WTC11 (cell line): ENCODE data around the gene CLCA1. TPM values are rescaled to one million over a fixed set of nuclear protein-coding genes. Genes with fewer than 3 reads are reported as not detected.

Experiments
- ATAC-seq: fragments of 200-7000 bp; cut with Tn5 transposase; 2 replicates; pipeline ENCODE4 v1.10.0; 2021; ENCODE audit warnings: mild to moderate bottlenecking, moderate library complexity
- CTCF ChIA-PET: fragments of 300-600 bp; sonication (Branson Sonifier 250); formaldehyde crosslinking; loops from one replicate; lab custom pipeline; 2021; ENCODE audit warnings: antibody characterized with exemption; lab: Charles Lee
- POLR2A ChIA-PET: fragments of 350-600 bp; sonication (Branson Sonifier 250); formaldehyde crosslinking; loops from one replicate; lab custom pipeline; 2021; ENCODE audit warnings: antibody characterized with exemption; lab: Charles Lee
- DNase-seq: peaks from one replicate; pipeline ENCODE4 v3.0.0; 2021; ENCODE audit warnings: low spot score
- H3K27ac Mint-ChIP-seq: 2 replicates; pipeline ENCODE4 v1.8.0; 2021; ENCODE audit warnings: mixed read lengths
- H3K27me3 Mint-ChIP-seq: 2 replicates; pipeline ENCODE4 v1.8.0; 2021; ENCODE audit warnings: low read depth, mild to moderate bottlenecking, moderate library complexity, mixed read lengths
- H3K36me3 Mint-ChIP-seq: 2 replicates; pipeline ENCODE4 v1.8.0; 2021; ENCODE audit warnings: mixed read lengths
- H3K4me1 Mint-ChIP-seq: 2 replicates; pipeline ENCODE4 v1.8.0; 2022; ENCODE audit warnings: mixed read lengths
- H3K4me3 Mint-ChIP-seq: 2 replicates; pipeline ENCODE4 v1.8.0; 2021; ENCODE audit warnings: mild to moderate bottlenecking, moderate library complexity, mixed read lengths
- H3K9me3 Mint-ChIP-seq: 2 replicates; pipeline ENCODE4 v1.8.0; 2021; ENCODE audit warnings: mixed read lengths
- CREM ChIP-seq: sonication (generic); formaldehyde crosslinking; IDR thresholded peaks from 2 replicates; pipeline ENCODE4 v1.8.1; 2022; ENCODE audit warnings: mild to moderate bottlenecking, missing genetic modification reagents, moderate library complexity
- ELF4 ChIP-seq: sonication (generic); formaldehyde crosslinking; IDR thresholded peaks from 2 replicates; pipeline ENCODE4 v1.8.1; 2022; ENCODE audit warnings: low read depth, mild to moderate bottlenecking, moderate library complexity, missing genetic modification reagents
- FOXP4 ChIP-seq: sonication (generic); formaldehyde crosslinking; IDR thresholded peaks from 2 replicates; pipeline ENCODE4 v1.8.0; 2022; ENCODE audit warnings: mild to moderate bottlenecking, missing genetic modification reagents
- GRHL2 ChIP-seq: fragments of 250-450 bp; sonication (Bioruptor Pico); IDR thresholded peaks from 2 replicates; pipeline ENCODE4 v1.8.0; 2022; ENCODE audit warnings: mild to moderate bottlenecking, moderate library complexity; ENCODE audit not compliant: insufficient replicate concordance, severe bottlenecking
- MXD4 ChIP-seq: fragments of 250-450 bp; sonication (Bioruptor Pico); IDR thresholded peaks from 2 replicates; pipeline ENCODE4 v1.8.0; 2021; ENCODE audit warnings: mild to moderate bottlenecking, moderate library complexity, borderline replicate concordance
- NFATC4 ChIP-seq: fragments of 250-450 bp; sonication (Bioruptor Pico); IDR thresholded peaks from 2 replicates; pipeline ENCODE4 v1.9.0; 2021; ENCODE audit warnings: mild to moderate bottlenecking
- RORB ChIP-seq: fragments of 250-450 bp; sonication (Bioruptor Pico); IDR thresholded peaks from 2 replicates; pipeline ENCODE4 v1.9.0; 2021; ENCODE audit warnings: mild to moderate bottlenecking
- SP1 ChIP-seq: sonication (generic); formaldehyde crosslinking; conservative IDR thresholded peaks from 2 replicates; pipeline ENCODE4 v1.8.1; 2022; ENCODE audit warnings: missing genetic modification reagents
- TEAD1 ChIP-seq: sonication (generic); formaldehyde crosslinking; IDR thresholded peaks from 2 replicates; pipeline ENCODE4 v1.8.0; 2022; ENCODE audit warnings: mild to moderate bottlenecking, missing genetic modification reagents
- TP53 ChIP-seq: sonication (generic); formaldehyde crosslinking; IDR thresholded peaks from 2 replicates; pipeline ENCODE4 v1.8.1; 2023; ENCODE audit warnings: mild to moderate bottlenecking, missing genetic modification reagents
- USF1 ChIP-seq: sonication (generic); formaldehyde crosslinking; IDR thresholded peaks from 2 replicates; pipeline ENCODE4 v1.8.0; 2022; ENCODE audit warnings: mild to moderate bottlenecking, missing genetic modification reagents
- USF2 ChIP-seq: sonication (generic); formaldehyde crosslinking; IDR thresholded peaks from 2 replicates; pipeline ENCODE4 v1.8.1; 2023; ENCODE audit warnings: mild to moderate bottlenecking, missing genetic modification reagents, moderate library complexity
- ZNF138 ChIP-seq: sonication (generic); formaldehyde crosslinking; conservative IDR thresholded peaks from 2 replicates; pipeline ENCODE4 v1.8.1; 2022; ENCODE audit warnings: mild to moderate bottlenecking, moderate library complexity, missing genetic modification reagents
- ZNF219 ChIP-seq: sonication (generic); formaldehyde crosslinking; IDR thresholded peaks from 2 replicates; pipeline ENCODE4 v1.8.0; 2023; ENCODE audit warnings: missing genetic modification reagents, mild to moderate bottlenecking, borderline replicate concordance
- ZNF671 ChIP-seq: fragments of 250-450 bp; sonication (Bioruptor Pico); IDR thresholded peaks from 2 replicates; pipeline ENCODE4 v1.8.0; 2021; ENCODE audit warnings: mild to moderate bottlenecking
- ZSCAN18 ChIP-seq: fragments of 250-450 bp; sonication (Bioruptor Pico); IDR thresholded peaks from 2 replicates; pipeline ENCODE4 v2.1.2; 2022; ENCODE audit warnings: mild to moderate bottlenecking, moderate library complexity
- total RNA-seq: library from RNA; stranded (reverse); gene quantifications from 3 replicates; pipeline ENCODE4 v1.2.3, GENCODE V29; 2021
- TF ChIP-seq, protein P1 (sequence below): fragments of 250-450 bp; sonication (Bioruptor Pico); IDR thresholded peaks from 2 replicates; pipeline ENCODE4 v1.9.0; 2021; ENCODE audit warnings: mild to moderate bottlenecking
- TF ChIP-seq, protein P2 (sequence below): sonication (generic); formaldehyde crosslinking; conservative IDR thresholded peaks from 2 replicates; pipeline ENCODE4 v1.8.1; 2022; ENCODE audit warnings: mild to moderate bottlenecking, missing genetic modification reagents
- TF ChIP-seq, protein P3 (sequence below): sonication (generic); formaldehyde crosslinking; IDR thresholded peaks from 2 replicates; pipeline ENCODE4 v1.8.0; 2022; ENCODE audit warnings: mild to moderate bottlenecking, missing genetic modification reagents

CLCA1 gene
- total RNA-seq, 1 experiment from 2014 or later, result 0.11 TPM

GRCh38 chr1:86447198-86447790, 21.4 kb upstream of the CLCA1 start (continued):
- TF ChIP-seq, protein P1, sequence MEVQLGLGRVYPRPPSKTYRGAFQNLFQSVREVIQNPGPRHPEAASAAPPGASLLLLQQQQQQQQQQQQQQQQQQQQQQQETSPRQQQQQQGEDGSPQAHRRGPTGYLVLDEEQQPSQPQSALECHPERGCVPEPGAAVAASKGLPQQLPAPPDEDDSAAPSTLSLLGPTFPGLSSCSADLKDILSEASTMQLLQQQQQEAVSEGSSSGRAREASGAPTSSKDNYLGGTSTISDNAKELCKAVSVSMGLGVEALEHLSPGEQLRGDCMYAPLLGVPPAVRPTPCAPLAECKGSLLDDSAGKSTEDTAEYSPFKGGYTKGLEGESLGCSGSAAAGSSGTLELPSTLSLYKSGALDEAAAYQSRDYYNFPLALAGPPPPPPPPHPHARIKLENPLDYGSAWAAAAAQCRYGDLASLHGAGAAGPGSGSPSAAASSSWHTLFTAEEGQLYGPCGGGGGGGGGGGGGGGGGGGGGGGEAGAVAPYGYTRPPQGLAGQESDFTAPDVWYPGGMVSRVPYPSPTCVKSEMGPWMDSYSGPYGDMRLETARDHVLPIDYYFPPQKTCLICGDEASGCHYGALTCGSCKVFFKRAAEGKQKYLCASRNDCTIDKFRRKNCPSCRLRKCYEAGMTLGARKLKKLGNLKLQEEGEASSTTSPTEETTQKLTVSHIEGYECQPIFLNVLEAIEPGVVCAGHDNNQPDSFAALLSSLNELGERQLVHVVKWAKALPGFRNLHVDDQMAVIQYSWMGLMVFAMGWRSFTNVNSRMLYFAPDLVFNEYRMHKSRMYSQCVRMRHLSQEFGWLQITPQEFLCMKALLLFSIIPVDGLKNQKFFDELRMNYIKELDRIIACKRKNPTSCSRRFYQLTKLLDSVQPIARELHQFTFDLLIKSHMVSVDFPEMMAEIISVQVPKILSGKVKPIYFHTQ, result no peak
- no peak for TF ChIP-seq RORB (CRISPR knock-in tag)
- TF ChIP-seq CREM, result no peak

DNA sequence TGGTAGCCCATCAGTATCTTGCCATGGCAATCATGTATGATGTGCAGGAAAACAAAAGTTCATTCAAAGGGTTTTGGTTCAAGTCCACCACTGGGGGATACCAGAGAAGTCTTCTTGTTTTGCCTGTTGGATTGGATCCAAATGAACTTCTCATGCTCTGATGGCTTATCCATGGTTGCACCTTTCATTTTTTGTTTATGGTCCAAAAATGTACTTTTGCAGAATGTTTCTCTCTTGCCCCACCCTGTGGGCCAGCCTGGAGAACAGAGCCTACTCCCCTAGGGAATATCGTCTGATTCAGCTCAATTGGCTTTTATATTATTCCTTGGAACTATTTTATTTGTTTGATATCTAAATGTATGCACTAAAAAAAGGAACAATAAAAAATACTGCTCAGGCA, 20.1 kb upstream of the CLCA1 start:
- H3K27me3 Mint-ChIP-seq, result no peaks in the 10 kb centered on the region
- no peak for ATAC-seq

DNA sequence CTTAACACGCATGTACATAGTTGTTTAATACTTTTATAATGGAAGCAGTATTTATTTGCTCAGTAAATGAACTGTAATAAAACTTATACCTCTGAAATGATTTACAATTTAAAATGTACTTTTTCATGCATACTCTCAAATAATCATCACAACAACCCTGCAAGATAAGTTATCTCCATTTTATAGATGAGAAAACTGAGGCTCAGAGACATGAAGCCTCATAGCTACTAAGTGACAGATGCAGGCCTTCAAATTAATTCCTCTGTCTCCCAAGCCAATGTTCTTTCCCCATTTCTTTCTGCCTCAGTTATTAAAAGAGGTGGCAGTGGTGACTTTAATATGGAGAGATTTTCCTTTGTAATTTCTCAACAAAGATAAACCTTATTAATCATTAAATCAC, 19.6 kb upstream of the CLCA1 start:
- DNase-seq, result no peak
- H3K9me3 Mint-ChIP-seq, result no peaks in the 10 kb centered on the region
- H3K4me3 Mint-ChIP-seq, result no peak overlapping the region
- no peak for TF ChIP-seq ZNF219 (CRISPR knock-in tag)
- TF ChIP-seq ZNF138 (CRISPR knock-in tag), result no peak
- ChIA-PET CTCF (no interaction called here), POLR2A (no interaction called here)
- no peak overlapping the region for H3K27ac Mint-ChIP-seq
- peaks cover 16% of the 10 kb centered on the region for H3K4me1 Mint-ChIP-seq
- H3K27me3 Mint-ChIP-seq, result no peaks in the 10 kb centered on the region
- no peak for ATAC-seq
- no peaks in the 10 kb centered on the region for H3K36me3 Mint-ChIP-seq

More for the DNA sequence above, 20.1 kb upstream of the CLCA1 start:
- H3K4me1 Mint-ChIP-seq, result peaks cover 12% of the 10 kb centered on the region
- no peaks in the 10 kb centered on the region for H3K9me3 Mint-ChIP-seq
- H3K27ac Mint-ChIP-seq, result no peak overlapping the region
- DNase-seq, result no peak
- TF ChIP-seq NFATC4 (CRISPR knock-in tag) (no peak), USF2 (CRISPR knock-in tag) (no peak), USF1 (no peak), RORB (CRISPR knock-in tag) (no peak), FOXP4 (CRISPR knock-in tag) (no peak), TEAD1 (CRISPR knock-in tag) (no peak)
- TF ChIP-seq, protein P2, sequence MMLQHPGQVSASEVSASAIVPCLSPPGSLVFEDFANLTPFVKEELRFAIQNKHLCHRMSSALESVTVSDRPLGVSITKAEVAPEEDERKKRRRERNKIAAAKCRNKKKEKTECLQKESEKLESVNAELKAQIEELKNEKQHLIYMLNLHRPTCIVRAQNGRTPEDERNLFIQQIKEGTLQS (CRISPR knock-in tag), result no peak
- TF ChIP-seq, protein P3, sequence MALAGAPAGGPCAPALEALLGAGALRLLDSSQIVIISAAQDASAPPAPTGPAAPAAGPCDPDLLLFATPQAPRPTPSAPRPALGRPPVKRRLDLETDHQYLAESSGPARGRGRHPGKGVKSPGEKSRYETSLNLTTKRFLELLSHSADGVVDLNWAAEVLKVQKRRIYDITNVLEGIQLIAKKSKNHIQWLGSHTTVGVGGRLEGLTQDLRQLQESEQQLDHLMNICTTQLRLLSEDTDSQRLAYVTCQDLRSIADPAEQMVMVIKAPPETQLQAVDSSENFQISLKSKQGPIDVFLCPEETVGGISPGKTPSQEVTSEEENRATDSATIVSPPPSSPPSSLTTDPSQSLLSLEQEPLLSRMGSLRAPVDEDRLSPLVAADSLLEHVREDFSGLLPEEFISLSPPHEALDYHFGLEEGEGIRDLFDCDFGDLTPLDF (CRISPR knock-in tag), result no peak
- CTCF ChIA-PET, result no interaction called here
- no peak overlapping the region for H3K4me3 Mint-ChIP-seq
- POLR2A ChIA-PET, result no interaction called here
- no peaks in the 10 kb centered on the region for H3K36me3 Mint-ChIP-seq

DNA sequence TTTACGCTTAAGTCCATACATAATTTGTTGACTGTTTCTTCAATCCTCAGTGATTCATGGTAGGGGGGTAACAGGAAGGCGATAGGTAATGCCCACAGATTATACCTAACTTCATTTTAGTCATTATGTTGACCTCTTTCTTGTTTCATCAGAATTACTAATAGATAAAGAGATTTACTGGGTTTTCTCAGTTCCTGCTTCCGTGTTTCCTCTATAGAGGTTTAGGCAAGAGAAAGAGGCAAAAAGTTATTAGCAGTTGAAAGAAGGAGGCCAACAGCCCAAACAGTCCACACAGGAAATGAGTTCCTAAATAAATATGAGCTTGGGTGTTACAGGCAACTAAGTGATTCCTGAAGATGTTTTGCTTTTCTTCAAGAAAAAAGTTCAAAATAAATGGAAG, 17.9 kb upstream of the CLCA1 start:
- ATAC-seq (no peak), DNase-seq (no peak)
- Mint-ChIP-seq H3K9me3 (no peaks in the 10 kb centered on the region), H3K36me3 (no peaks in the 10 kb centered on the region), H3K4me1 (peaks cover 18% of the 10 kb centered on the region), H3K27me3 (no peaks in the 10 kb centered on the region), H3K27ac (no peak overlapping the region), H3K4me3 (no peak overlapping the region)
- ChIA-PET POLR2A (no interaction called here), CTCF (no interaction called here)
- TF ChIP-seq ELF4 (CRISPR knock-in tag), result no peak
- TF ChIP-seq ZSCAN18 (CRISPR knock-in tag), result no peak
- TF ChIP-seq TP53 (CRISPR knock-in tag), result no peak
- TF ChIP-seq ZNF671 (CRISPR knock-in tag), result no peak
- no peak for TF ChIP-seq SP1 (CRISPR knock-in tag)
- no peak for TF ChIP-seq GRHL2 (CRISPR knock-in tag)
- no peak for TF ChIP-seq MXD4 (CRISPR knock-in tag)
